Left lung (tissue), 10 donors: ENCODE data around the gene MTERF4. TPM values are rescaled to one million over a fixed set of nuclear protein-coding genes. Genes with fewer than 3 reads are reported as not detected.

Source experiments
- ATAC-seq: fragments of 200-7000 bp; cut with Tn5 transposase; one replicate; pipeline ENCODE4 v1.9.1; 2020; ENCODE audit warnings: moderate library complexity
- DNase-seq, 4 donors: peaks; one replicate each; pipeline ENCODE4 v3.0.0-alpha.2; 2013 to 2020
- H3K27ac ChIP-seq, 2 donors: fragments of 200-600 bp; sonication (generic) in 1 of 2; one replicate each; pipeline versions ENCODE4 v1.5.0 to v1.8.0; 2020 to 2021
- H3K27me3 ChIP-seq, 2 donors: fragments of 200-600 bp; sonication (generic) in 1 of 2; one replicate each; pipeline versions ENCODE4 v1.5.0 to v1.8.0; 2020 to 2021
- H3K36me3 ChIP-seq, 2 donors: fragments of 200-600 bp; sonication (generic) in 1 of 2; one replicate each; pipeline versions ENCODE4 v1.5.0 to v1.8.0; 2020 to 2021
- H3K4me1 ChIP-seq, 2 donors: fragments of 200-600 bp; one replicate each; pipeline ENCODE4 v1.8.0; 2021
- H3K4me3 ChIP-seq, 2 donors: fragments of 200-600 bp; sonication (generic) in 1 of 2; one replicate each; pipeline versions ENCODE4 v1.5.0 to v1.8.0; 2020 to 2021; ENCODE audit warnings: mild to moderate bottlenecking in 1 of 2
- H3K9me3 ChIP-seq, 2 donors: fragments of 200-600 bp; sonication (generic) in 1 of 2; one replicate each; pipeline versions ENCODE4 v1.5.0 to v1.8.0; 2020 to 2021
- intact Hi-C, 2 donors: fragments of 100-400 bp; cut with DNase I; formaldehyde crosslinking; loops; one replicate each; pipeline versions ENCODE4 v1.11.2 to v1.14.2; 2022
- polyA plus RNA-seq, 6 donors: library from polyadenylated mRNA; unstranded; fragments of 120-200 nt; gene quantifications; one replicate each; pipeline ENCODE4 v1.2.1, GENCODE V29; 2013; ENCODE audit not compliant: insufficient read length in 6 of 6
- total RNA-seq, 2 donors: library from RNA; stranded (reverse); fragmentation: NEBNext Ultra II Directional; extraction: Animal tissue kit (Norgen Biotek cat#: 25700); gene quantifications; one replicate each; pipeline ENCODE4 v1.2.1, GENCODE V29; 2021
- TF ChIP-seq, protein P1 (sequence below), 2 donors: fragments of 200-600 bp; sonication (generic) in 1 of 2; IDR thresholded peaks; one replicate each; pipeline versions ENCODE4 v1.5.0 to v1.8.0; 2021; ENCODE audit warnings: antibody characterized with exemption in 2 of 2
- donor health status: DM: no; HTN: yes; CAD: no.
- donor health status: DM: no; HTN: no; CAD: no.

Gene MTERF4
- total and polyA plus RNA-seq, 8 donors, result 24.9 to 101 (median 85.1) TPM

DNA sequence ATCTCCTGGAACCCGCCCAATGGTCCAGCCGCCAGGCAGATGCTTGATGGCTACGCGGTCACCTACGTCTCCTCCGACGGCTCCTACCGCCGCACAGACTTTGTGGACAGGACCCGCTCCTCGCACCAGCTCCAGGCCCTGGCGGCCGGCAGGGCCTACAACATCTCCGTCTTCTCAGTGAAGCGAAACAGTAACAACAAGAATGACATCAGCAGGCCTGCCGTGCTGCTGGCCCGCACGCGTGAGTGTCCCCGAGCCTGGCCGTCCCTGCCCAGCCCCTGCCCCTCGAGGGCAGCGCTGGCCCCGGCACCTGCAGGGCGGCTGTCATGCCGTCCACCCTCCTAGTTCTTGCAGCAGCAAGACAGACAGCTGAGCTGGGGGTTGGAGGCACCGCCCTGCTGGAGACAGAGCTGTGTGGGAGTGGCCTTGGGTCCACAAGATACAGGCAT, 36.7 kb downstream of the MTERF4 start:
- peak in 1 of 4 donors; percentile 73 for DNase-seq
- Histone ChIP-seq H3K27me3 (peaks cover 0 to 11% of the 10 kb centered on the region in 2 donors), H3K4me1 (peaks cover 0 to 2% of the 10 kb centered on the region in 2 donors), H3K36me3 (peaks cover 0 to 29% of the 10 kb centered on the region in 2 donors), H3K27ac (no peak overlapping the region), H3K4me3 (no peak overlapping the region), H3K9me3 (no peaks in the 10 kb centered on the region)
- no peak for ATAC-seq
- TF ChIP-seq, protein P1, sequence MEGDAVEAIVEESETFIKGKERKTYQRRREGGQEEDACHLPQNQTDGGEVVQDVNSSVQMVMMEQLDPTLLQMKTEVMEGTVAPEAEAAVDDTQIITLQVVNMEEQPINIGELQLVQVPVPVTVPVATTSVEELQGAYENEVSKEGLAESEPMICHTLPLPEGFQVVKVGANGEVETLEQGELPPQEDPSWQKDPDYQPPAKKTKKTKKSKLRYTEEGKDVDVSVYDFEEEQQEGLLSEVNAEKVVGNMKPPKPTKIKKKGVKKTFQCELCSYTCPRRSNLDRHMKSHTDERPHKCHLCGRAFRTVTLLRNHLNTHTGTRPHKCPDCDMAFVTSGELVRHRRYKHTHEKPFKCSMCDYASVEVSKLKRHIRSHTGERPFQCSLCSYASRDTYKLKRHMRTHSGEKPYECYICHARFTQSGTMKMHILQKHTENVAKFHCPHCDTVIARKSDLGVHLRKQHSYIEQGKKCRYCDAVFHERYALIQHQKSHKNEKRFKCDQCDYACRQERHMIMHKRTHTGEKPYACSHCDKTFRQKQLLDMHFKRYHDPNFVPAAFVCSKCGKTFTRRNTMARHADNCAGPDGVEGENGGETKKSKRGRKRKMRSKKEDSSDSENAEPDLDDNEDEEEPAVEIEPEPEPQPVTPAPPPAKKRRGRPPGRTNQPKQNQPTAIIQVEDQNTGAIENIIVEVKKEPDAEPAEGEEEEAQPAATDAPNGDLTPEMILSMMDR (IDR thresholded peaks at IDR 0.05), result no peak
- intact Hi-C loops, result no loop called here

DNA sequence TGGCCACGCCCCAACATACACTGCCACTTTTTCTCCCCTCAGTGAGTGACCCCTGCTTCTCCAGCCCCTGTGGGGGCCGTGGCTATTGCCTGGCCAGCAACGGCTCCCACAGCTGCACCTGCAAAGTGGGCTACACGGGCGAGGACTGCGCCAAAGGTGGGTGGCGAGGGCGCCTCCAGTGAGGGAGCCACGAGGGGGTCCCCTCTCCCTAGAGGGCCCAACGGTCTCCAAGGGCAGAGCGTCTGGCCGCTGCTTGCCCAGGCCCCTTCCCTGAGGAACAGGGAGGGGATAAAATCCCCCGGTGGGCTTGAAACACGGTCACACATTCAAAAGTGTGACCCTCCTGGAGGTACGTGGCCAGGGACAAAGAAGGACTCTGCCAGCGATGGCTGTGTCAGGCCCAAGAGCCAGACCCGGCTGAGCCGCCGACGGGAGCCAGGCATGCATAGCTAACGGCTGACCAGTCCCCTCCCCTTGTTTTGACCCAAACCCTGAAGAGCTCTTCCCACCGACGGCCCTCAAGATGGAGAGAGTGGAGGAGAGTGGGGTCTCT, 37.2 kb downstream of the MTERF4 start:
- TF ChIP-seq, protein P1 (IDR thresholded peaks at IDR 0.05), result no peak
- intact Hi-C loops, result no loop called here
- Histone ChIP-seq H3K4me3 (no peak overlapping the region), H3K27me3 (peaks cover 0 to 11% of the 10 kb centered on the region in 2 donors), H3K9me3 (no peaks in the 10 kb centered on the region), H3K27ac (no peak overlapping the region), H3K36me3 (peaks cover 0 to 24% of the 10 kb centered on the region in 2 donors), H3K4me1 (peaks cover 0 to 2% of the 10 kb centered on the region in 2 donors)
- no peak for DNase-seq
- ATAC-seq, result no peak

DNA sequence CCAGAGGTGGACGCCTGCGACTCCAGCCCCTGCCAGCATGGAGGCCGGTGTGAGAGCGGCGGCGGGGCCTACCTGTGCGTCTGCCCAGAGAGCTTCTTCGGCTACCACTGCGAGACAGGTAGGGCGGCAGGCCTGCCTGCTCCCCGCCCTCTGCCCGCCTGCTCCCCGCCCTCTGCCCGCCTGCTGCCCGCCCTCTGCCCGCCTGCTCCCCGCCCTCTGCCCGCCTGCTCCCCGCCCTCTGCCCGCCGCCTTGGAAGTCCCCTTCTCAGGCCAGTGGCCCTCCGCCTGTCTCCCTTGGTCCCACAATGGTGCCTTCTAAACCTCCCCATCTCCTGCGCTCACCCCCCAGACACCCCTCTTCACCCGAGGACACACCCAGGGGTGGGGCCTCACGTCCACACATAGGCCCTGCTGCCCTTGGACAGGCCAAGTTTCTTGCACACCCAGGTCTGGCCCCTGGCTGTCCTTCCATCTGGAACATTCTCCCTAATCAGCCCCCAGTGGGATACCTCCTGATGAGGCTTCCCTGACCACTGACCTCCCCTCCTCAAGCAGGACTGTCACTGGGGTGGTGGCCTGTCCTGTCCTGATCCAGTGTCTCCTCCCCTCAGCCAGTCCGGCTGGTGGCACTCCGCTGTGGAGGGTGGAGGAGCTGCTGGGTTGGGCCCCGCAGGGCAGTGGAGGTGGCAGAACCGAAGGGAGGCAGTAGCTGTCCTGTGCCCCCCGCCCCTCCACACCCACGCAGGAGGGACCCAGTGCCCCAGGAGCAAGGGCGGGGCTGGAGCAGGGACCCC, 37.9 kb downstream of the MTERF4 start:
- intact Hi-C loops, result no loop called here
- DNase-seq, result peak in 2 of 4 donors; percentile 70 to 86

DNA sequence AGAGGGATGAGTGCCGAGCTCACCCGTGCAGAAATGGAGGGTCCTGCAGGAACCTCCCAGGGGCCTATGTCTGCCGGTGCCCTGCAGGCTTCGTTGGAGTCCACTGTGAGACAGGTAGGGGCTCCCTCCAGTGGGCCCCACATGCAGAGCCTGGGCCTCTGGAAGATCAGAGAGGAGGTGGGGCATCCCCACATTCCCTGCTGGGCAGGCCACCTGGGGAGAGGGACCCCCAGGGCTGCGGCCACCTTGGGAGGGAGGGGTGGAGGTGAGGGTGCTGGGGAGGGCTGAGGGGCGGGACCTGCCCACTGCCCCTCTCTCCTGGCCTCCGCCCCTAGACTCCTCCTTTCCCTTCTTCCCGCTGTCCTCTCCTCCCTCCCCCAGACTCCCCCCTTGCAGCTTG, 38.5 kb downstream of the MTERF4 start:
- no peaks in the 10 kb centered on the region for H3K9me3 ChIP-seq
- intact Hi-C loops, result no loop called here
- peaks cover 0 to 11% of the 10 kb centered on the region in 2 donors for H3K27me3 ChIP-seq
- H3K4me3 ChIP-seq, result peak overlapping the region in 1 of 2 donors; percentile 11
- H3K4me1 ChIP-seq, result peaks cover 0 to 2% of the 10 kb centered on the region in 2 donors
- DNase-seq, result peak in 1 of 4 donors; percentile 70
- H3K27ac ChIP-seq, result no peak overlapping the region
- TF ChIP-seq, protein P1 (IDR thresholded peaks at IDR 0.05), result no peak
- peaks cover 0 to 16% of the 10 kb centered on the region in 2 donors for H3K36me3 ChIP-seq
- peak; percentile 59 for ATAC-seq

More for the DNA sequence above, 37.9 kb downstream of the MTERF4 start:
- peaks cover 0 to 22% of the 10 kb centered on the region in 2 donors for H3K36me3 ChIP-seq
- H3K27me3 ChIP-seq, result peaks cover 0 to 11% of the 10 kb centered on the region in 2 donors
- ATAC-seq, result peak; percentile 91
- no peak overlapping the region for H3K27ac ChIP-seq
- peak overlapping the region in 1 of 2 donors; percentile 11 for H3K4me3 ChIP-seq
- TF ChIP-seq, protein P1 (IDR thresholded peaks at IDR 0.05), result no peak
- no peaks in the 10 kb centered on the region for H3K9me3 ChIP-seq
- peaks cover 0 to 2% of the 10 kb centered on the region in 2 donors for H3K4me1 ChIP-seq

DNA sequence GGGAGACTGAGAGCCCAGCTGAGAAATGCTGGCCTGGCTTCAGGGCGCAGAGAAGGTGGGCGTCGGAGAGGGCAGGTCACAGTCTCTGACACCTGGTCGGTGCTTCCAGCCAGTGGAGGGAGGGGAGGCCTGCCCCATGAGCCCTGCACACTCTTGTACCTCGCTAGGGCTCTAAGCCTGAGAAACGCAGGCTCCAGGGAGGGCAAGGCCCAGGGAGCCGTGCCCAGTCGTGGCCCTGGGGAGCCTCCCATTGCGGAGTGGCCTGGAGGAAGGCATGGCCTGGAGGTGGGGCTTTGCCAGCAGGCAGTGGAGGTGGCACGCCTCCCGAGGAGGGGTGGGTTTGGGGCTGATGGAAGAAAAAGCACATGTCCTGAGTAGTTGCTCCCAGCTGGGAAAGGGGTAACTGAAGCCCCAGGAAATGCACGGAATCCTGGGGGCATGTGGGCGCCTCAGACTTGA, 39.0 kb downstream of the MTERF4 start:
- TF ChIP-seq, protein P1 (IDR thresholded peaks at IDR 0.05), result no peak
- H3K36me3 ChIP-seq, result peaks cover 0 to 13% of the 10 kb centered on the region in 2 donors
- H3K27ac ChIP-seq, result no peak overlapping the region
- no peaks in the 10 kb centered on the region for H3K9me3 ChIP-seq
- peaks cover 0 to 11% of the 10 kb centered on the region in 2 donors for H3K27me3 ChIP-seq
- peak overlapping the region in 1 of 2 donors; percentile 11 for H3K4me3 ChIP-seq
- intact Hi-C loops, result no loop called here
- H3K4me1 ChIP-seq, result peaks cover 0 to 2% of the 10 kb centered on the region in 2 donors
- ATAC-seq (peak; percentile 21), DNase-seq (peak in 2 of 4 donors; percentile 31 to 71)
